Erythroblast (primary cell): Measurements from ENCODE around the gene FETUB.

Source experiments
- DNase-seq, 2 experiments: peaks; one replicate each; lab custom pipeline; 2025; lab: John Stamatoyannopoulos, UW
- GATA1 ChIP-seq: IDR thresholded peaks from 2 replicates; pipeline ENCODE4 v1.6.1; 2011; ENCODE audit warnings: low read depth, mild to moderate bottlenecking, control low read depth, low read length, moderate library complexity
- POLR2A ChIP-seq: IDR thresholded peaks from 2 replicates; pipeline ENCODE4 v1.6.1; 2011; ENCODE audit warnings: mild to moderate bottlenecking, low read length

Gene FETUB

DNA sequence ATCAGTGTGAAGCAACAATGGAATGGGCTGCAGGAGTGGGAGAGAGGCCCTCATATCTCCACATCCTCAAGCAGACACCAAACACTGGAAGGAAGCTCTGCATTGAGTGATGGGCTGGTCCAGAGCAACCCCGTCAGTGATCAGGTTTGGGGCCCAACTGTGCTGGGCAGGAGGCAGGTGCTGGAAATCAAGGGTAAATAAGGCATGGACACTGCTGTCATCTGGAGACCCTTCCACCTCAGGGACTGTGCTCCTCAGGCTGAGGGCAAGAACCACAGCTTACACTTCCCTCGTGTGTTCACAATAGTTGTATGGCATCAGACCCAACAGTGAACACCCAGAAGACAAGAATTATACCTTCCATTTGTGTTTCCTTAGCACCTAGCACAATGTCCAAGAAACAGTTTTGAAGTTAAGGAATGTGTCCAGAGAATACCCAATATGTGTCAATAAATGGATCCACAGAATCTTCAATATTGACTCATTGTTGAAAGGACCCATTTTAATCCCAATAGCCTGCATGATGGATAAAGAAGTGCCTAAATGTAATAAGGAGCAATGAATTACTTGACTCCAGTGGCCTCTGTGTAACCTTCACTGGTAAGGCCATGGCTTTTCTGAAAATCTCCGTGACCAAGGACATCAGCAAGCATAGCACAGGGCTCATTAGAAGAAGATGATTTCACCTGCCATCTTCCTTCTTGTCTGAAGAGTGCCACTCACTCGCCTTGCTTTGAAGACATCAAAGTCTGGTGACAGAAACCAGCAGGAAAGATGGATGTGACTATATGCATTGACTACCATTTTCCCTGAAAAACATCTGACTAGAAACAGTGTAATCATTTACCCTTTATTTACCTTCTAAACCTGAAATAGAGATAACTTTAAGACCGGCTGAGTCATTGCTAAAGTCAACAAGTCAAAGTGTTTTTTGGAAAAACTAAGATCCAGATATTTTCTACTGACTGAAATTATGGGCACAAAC lies 34.3 kb upstream of the FETUB start:
- TF ChIP-seq POLR2A: no peak
- TF ChIP-seq GATA1: no peak
- DNase-seq: no peak

- TF ChIP-seq GATA1 (no peak), POLR2A (no peak)
- DNase-seq: no peak
Observed at GRCh38 chr3:186608624-186609215, 31.5 kb upstream of the FETUB start.

DNA sequence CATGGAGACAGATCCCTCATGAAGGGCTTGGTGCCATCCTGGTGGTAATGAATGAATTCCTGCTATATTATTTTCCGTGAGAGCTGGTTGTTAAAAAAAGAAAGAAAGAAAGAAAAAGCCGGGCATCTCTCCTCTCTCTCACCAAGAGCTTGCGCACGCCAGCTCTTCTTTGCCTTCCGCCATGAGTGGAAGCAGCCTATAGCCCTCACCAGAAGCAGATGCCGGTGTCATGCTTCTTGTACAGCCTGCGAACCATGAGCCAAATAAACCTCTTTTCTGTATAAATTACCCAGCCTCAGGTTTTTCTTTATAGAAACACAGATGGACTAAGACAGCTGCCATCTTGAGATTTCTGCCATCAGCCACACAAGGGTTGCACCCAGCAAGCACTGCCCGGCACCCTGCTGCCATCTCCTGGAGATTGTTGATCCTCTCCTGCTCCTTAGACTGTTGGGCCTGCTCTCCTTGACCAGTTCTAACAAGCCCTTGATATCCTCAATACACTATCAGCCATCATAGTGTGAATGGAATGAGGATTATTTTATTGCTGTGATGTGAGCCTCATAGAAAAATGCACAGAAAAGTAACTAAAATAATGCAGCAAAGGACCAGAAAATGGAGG lies 30.8 kb upstream of the FETUB start:
- DNase-seq: peak; percentile 21 to 24
- no peak for TF ChIP-seq POLR2A
- no peak for TF ChIP-seq GATA1

- TF ChIP-seq POLR2A (no peak), GATA1 (no peak)
- DNase-seq: no peak
Observed at GRCh38 chr3:186612065-186612464, 28.1 kb upstream of the FETUB start.

GRCh38 chr3:186612721-186613636 lies 27.2 kb upstream of the FETUB start, which contains the start of gene AHSG:
Gene AHSG, plus strand, starts transcription at chr3:186613060. Its CDS starts 82 bp downstream, at chr3:186613142.
- DNase-seq: no peak
- TF ChIP-seq GATA1 (no peak), POLR2A (no peak)

DNA sequence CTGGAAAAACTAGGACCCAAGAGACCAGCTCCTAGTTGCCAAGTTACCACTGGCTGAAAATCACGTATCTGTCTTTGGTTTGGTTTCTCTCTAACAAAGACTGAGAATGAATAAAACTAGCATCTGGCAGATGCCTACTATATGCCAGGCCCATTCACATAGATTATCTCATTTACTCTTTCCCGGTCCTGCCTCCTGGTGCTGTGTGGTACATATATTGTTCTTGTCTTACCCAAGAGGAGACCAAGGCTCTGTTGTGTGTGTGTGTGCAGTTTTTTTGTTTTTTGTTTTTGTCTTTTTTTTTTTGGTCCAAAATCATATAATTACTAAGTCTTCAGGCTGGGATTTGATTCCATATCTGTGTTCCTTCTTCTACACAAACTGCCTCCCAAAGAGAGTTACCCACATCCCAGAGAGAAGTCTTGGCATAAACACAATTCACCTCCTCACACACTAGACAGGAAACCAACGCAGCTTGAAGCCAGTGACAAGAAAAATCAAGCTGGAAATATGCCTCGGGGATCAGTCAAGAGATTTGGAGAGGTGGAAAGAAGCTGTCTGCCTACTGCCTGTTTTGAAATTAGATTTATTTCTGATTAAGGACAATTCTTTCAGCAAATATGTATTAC lies 26.4 kb upstream of the FETUB start:
- TF ChIP-seq GATA1 (no peak), POLR2A (no peak)
- no peak for DNase-seq

GRCh38 chr3:186614266-186614596 lies 26.0 kb upstream of the FETUB start:
- TF ChIP-seq POLR2A (no peak), GATA1 (no peak)
- no peak for DNase-seq

GRCh38 chr3:186614597-186615483 lies 25.4 kb upstream of the FETUB start:
- TF ChIP-seq POLR2A: no peak
- no peak for TF ChIP-seq GATA1
- peak; percentile 64 to 82 for DNase-seq

DNA sequence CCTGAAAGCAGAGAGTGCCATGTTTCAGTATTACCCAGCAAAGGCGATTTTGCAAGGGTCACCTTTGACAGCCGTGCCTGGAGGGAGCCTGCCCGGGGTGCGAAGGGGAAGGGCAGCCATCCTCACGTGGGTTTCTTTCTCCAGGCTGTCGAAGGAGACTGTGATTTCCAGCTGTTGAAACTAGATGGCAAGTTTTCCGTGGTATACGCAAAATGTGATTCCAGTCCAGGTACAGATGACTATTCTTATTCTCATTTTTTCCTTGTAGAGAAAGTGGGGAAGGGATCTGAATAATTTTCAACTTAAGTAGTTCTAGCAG lies 23.9 kb upstream of the FETUB start:
- TF ChIP-seq POLR2A (no peak), GATA1 (no peak)
- DNase-seq: no peak

- TF ChIP-seq POLR2A (no peak), GATA1 (no peak)
- DNase-seq: peak; percentile 86 to 90
Observed at GRCh38 chr3:186617036-186617946, 22.9 kb upstream of the FETUB start.
